ENCODE results near the gene TM9SF4.

The TM9SF4 gene

GRCh38 chr20:32130352-32130751, 20.8 kb downstream of the TM9SF4 start:
- no peak for DNase-seq

- DNase-seq, result no peak
These were observed 21.5 kb downstream of the TM9SF4 start for GRCh38 chr20:32130965-32131364.

GRCh38 chr20:32132911-32133549, 23.5 kb downstream of the TM9SF4 start:
- no peak for DNase-seq

- no peak for DNase-seq
These were observed 24.5 kb downstream of the TM9SF4 start for GRCh38 chr20:32134026-32134425.

- no peak for DNase-seq
These were observed 26.5 kb downstream of the TM9SF4 start for GRCh38 chr20:32135983-32136515.

- no peak for DNase-seq
These were observed 29.4 kb downstream of the TM9SF4 start for GRCh38 chr20:32138921-32139320.

GRCh38 chr20:32139947-32140346, 30.4 kb downstream of the TM9SF4 start:
- no peak for DNase-seq

- no peak for DNase-seq
These were observed 31.1 kb downstream of the TM9SF4 start for GRCh38 chr20:32140603-32141002.

GRCh38 chr20:32141465-32141980, 32.0 kb downstream of the TM9SF4 start:
- DNase-seq, result no peak

- DNase-seq, result no peak
These were observed 32.6 kb downstream of the TM9SF4 start for GRCh38 chr20:32142088-32142487.

GRCh38 chr20:32142991-32143390, 33.5 kb downstream of the TM9SF4 start:
- DNase-seq, result no peak

GRCh38 chr20:32144898-32145662, 35.6 kb downstream of the TM9SF4 start:
- DNase-seq, result no peak

- DNase-seq, result no peak
These were observed 40.2 kb downstream of the TM9SF4 start for GRCh38 chr20:32149566-32150170.

- no peak for DNase-seq
These were observed 40.9 kb downstream of the TM9SF4 start for GRCh38 chr20:32150291-32150848.

GRCh38 chr20:32152421-32153155, 43.1 kb downstream of the TM9SF4 start:
- no peak for DNase-seq

- DNase-seq, result no peak
These were observed 43.7 kb downstream of the TM9SF4 start for GRCh38 chr20:32153156-32153665.

- no peak for DNase-seq
These were observed 44.3 kb downstream of the TM9SF4 start for GRCh38 chr20:32153771-32154170.

GRCh38 chr20:32155017-32155981, 45.8 kb downstream of the TM9SF4 start:
- DNase-seq, result peak in 1 of 5 experiments; percentile 37

GRCh38 chr20:32157611-32158010, 48.1 kb downstream of the TM9SF4 start:
- no peak for DNase-seq

GRCh38 chr20:32158351-32158750, 48.8 kb downstream of the TM9SF4 start:
- DNase-seq, result no peak
